ENCODE measurements around the gene TICRR. TPM values are rescaled to one million over a fixed set of nuclear protein-coding genes. Genes with fewer than 3 reads are reported as not detected.

Gene TICRR
- polyA plus RNA-seq (2012; ENCODE audit: low read depth, missing spikeins) = 5.4 TPM

DNA sequence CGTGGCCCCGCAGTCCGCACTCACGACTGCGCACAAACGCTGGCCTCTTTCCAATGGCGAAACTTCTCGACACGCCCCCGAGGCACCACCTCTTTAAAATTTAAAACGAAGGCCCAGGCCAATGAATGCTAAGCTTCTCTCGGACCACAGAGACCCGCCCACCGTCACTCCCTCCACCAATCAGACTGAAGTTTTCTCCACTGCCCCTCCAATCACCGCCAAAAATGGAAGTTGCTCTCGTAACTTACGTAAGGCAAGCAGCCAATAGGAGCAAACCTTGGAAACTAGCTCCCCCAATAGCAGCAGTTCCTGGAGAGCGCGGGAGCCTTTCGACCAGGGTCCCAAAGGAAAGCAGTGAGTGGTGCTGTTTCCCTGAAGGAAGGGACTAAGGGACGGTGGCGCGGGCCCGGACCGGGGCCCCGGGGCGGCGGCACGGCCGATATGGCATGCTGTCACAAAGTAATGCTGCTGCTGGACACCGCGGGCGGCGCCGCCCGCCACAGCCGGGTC lies at the start of gene TICRR:
TSS of gene TICRR (plus strand) at position 324 of the 510 bp plus-strand sequence. CDS start at position 442, 118 bp downstream.
- peak; percentile 84 for DNase-seq (ENCODE audit: insufficient read length, low spot score)
- no peak for TF ChIP-seq POU2F2 (IDR thresholded peaks at IDR 0.05; ENCODE audit: low read depth, low read length)
- TF ChIP-seq PAX5 (IDR thresholded peaks at IDR 0.05; ENCODE audit: insufficient read depth, low read length, severe bottlenecking) = no peak
- peak; percentile 41; the same call in 1 of the 2 replicates for TF ChIP-seq POLR2A (IDR thresholded peaks at IDR 0.05; ENCODE audit: low read depth, low read length)
- no peak for TF ChIP-seq POLR2AphosphoS5 (IDR thresholded peaks at IDR 0.05; ENCODE audit: low read depth, low read length)
- 0 out of 2 replicates have a peak, but pooled peaks have one; percentile 5 for TF ChIP-seq TAF1 (IDR thresholded peaks at IDR 0.05; ENCODE audit: low read depth, low read length)
- peak; percentile 95 for FAIRE-seq

- FAIRE-seq = no peak
- TF ChIP-seq TAF1 (IDR thresholded peaks at IDR 0.05; ENCODE audit: low read depth, low read length) (no peak), POU2F2 (IDR thresholded peaks at IDR 0.05; ENCODE audit: low read depth, low read length) (no peak), SPI1 (IDR thresholded peaks at IDR 0.05; ENCODE audit: low read depth, low read length) (no peak), POLR2AphosphoS5 (IDR thresholded peaks at IDR 0.05; ENCODE audit: low read depth, low read length) (no peak), PAX5 (IDR thresholded peaks at IDR 0.05; ENCODE audit: insufficient read depth, low read length, severe bottlenecking) (no peak), POLR2A (IDR thresholded peaks at IDR 0.05; ENCODE audit: low read depth, low read length) (no peak)
- DNase-seq (ENCODE audit: insufficient read length, low spot score) = no peak
Observed at GRCh38 chr15:89526181-89526580, 49.1 kb upstream of the TICRR start.

DNA sequence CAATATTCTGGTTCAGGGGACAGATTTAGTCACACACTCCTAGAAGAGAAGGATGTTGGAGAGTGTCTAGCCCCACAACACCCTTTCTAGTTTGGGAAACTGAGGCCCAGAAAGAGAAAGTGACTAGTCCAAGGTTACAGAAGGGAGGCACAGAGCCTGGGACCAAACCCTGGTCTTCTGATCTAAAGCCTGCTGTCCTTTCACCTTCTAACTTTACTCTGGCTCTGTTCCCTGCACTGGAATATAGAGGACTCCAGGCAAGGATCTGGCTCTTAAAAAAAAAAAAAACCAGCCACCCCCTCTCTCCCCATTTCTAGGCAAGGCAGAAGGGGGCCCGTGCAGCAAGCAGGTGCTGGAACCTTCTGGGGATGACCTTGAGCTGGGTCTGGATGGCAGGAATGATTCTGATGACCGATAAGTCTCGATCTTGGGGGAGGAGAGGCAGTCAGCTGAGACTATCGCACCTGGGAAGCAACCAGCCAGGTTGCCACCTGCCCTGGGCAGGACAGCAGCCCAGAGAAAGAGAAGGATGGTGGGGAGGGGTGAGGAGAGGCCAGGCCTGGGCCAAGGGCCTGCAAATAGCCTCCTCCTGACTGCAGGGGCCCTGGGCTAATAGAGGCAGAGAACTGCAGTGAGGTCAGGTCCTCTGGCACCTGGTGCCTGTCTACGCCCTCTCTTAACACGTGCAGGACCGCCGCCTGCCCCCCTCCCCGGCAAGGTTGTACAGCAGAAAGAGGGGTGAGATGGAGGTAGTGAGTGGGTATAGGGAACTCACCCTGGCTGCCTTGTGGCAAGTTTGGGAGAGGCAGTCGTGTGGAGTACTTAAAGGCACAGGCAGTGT lies 48.4 kb upstream of the TICRR start:
- TF ChIP-seq SPI1 (IDR thresholded peaks at IDR 0.05; ENCODE audit: low read depth, low read length) = no peak
- no peak for TF ChIP-seq TAF1 (IDR thresholded peaks at IDR 0.05; ENCODE audit: low read depth, low read length)
- TF ChIP-seq POU2F2 (IDR thresholded peaks at IDR 0.05; ENCODE audit: low read depth, low read length) = no peak
- no peak for TF ChIP-seq POLR2AphosphoS5 (IDR thresholded peaks at IDR 0.05; ENCODE audit: low read depth, low read length)
- TF ChIP-seq POLR2A (IDR thresholded peaks at IDR 0.05; ENCODE audit: low read depth, low read length) = no peak
- TF ChIP-seq PAX5 (IDR thresholded peaks at IDR 0.05; ENCODE audit: insufficient read depth, low read length, severe bottlenecking) = no peak
- FAIRE-seq = no peak
- DNase-seq (ENCODE audit: insufficient read length, low spot score) = no peak

DNA sequence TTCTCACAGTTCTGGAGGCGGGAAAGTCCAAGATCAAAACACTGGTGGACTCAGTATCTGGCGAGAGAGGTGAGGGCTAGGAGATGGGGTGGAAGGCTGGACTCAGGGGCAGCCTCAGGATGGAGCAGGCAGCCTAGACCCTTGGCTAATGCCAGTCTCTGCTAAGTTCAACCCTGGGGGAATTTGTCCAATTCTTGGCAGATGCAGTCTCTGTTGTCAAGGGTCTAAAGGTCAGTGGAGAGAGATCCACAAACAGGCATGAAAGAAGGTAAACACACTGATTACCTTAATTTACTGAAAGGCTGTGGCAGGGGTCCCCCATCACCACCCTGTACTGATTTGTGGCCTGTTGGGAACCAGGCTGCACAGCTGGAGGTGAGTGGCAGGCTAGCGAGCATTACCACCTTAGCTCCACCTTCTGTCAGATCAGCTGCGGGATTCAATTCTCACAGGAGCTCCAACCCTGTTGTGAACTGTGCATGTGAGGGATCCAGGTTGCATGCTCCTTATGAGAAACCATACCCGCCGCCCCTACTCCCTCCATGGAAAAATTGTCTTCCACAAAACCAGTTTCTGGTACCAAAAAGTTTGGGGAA lies 46.4 kb upstream of the TICRR start:
- TF ChIP-seq TAF1 (IDR thresholded peaks at IDR 0.05; ENCODE audit: low read depth, low read length) (no peak), SPI1 (IDR thresholded peaks at IDR 0.05; ENCODE audit: low read depth, low read length) (no peak), POU2F2 (IDR thresholded peaks at IDR 0.05; ENCODE audit: low read depth, low read length) (no peak)
- no peak for FAIRE-seq
- DNase-seq (ENCODE audit: insufficient read length, low spot score) = no peak

DNA sequence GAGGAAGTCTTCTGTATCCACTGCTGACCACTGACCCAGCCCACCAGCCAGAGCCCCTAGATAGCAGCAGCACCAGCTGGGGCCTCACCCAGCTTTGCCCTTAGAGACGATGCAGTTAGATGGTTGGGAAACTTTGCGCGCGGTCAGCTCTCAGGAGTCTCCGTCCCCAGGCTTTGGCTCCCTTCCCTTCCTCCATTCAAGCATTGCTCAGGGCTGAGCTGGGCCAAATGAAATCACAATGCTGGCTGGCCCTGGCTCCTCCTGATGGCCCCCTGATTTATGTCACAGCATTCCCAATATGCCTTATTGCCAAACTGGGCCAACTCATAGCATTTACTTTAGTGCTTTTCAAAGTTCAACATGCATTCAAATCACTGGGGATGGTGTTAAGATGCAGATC lies 44.3 kb upstream of the TICRR start:
- TF ChIP-seq POLR2AphosphoS5 (IDR thresholded peaks at IDR 0.05; ENCODE audit: low read depth, low read length) (no peak), TAF1 (IDR thresholded peaks at IDR 0.05; ENCODE audit: low read depth, low read length) (no peak), POLR2A (IDR thresholded peaks at IDR 0.05; ENCODE audit: low read depth, low read length) (no peak), SPI1 (IDR thresholded peaks at IDR 0.05; ENCODE audit: low read depth, low read length) (no peak), PAX5 (IDR thresholded peaks at IDR 0.05; ENCODE audit: insufficient read depth, low read length, severe bottlenecking) (no peak), POU2F2 (IDR thresholded peaks at IDR 0.05; ENCODE audit: low read depth, low read length) (no peak)
- FAIRE-seq = no peak
- DNase-seq (ENCODE audit: insufficient read length, low spot score) = no peak

DNA sequence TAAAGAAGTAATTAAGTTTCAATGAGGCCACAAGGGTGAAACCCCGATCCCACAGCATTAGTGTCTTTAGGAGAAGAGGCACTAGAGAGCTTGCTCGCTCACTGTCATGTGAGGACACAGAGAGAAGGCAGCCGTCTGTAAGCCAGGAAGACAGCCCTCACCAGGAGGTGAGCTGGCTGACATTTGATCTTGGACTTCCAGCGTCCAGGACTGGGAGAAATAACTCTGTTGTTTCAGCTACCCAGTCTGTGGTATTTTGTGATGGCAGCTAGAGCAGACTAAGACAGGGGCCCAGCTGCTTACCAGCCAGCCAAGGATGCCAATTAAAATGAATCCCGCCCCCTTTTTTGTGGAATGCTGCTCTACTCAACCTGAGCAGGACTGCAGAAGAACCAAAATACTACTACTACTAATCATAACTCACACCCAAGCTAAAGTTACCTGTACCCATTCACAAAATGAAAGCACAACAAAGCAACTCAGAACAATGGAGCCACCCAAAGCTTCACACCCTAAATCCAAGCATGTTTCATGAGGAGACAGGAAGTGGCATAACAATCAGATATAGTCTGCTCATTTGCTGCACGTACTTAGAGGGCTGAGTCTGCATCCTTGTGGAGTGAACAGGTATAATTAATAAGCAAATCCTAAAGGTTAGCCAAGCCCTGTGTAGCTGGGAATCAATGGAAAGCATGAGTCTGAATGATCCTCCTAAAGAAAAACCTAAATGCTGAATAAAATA lies 43.3 kb upstream of the TICRR start:
- no peak for DNase-seq (ENCODE audit: insufficient read length, low spot score)
- no peak for FAIRE-seq

GRCh38 chr15:89533861-89534544 lies 41.3 kb upstream of the TICRR start:
- no peak for FAIRE-seq
- TF ChIP-seq POLR2AphosphoS5 (IDR thresholded peaks at IDR 0.05; ENCODE audit: low read depth, low read length) (no peak), POU2F2 (IDR thresholded peaks at IDR 0.05; ENCODE audit: low read depth, low read length) (no peak), POLR2A (IDR thresholded peaks at IDR 0.05; ENCODE audit: low read depth, low read length) (no peak), PAX5 (IDR thresholded peaks at IDR 0.05; ENCODE audit: insufficient read depth, low read length, severe bottlenecking) (no peak), TAF1 (IDR thresholded peaks at IDR 0.05; ENCODE audit: low read depth, low read length) (no peak), SPI1 (IDR thresholded peaks at IDR 0.05; ENCODE audit: low read depth, low read length) (no peak)

More for the DNA sequence above, 43.3 kb upstream of the TICRR start:
- no peak for TF ChIP-seq TAF1 (IDR thresholded peaks at IDR 0.05; ENCODE audit: low read depth, low read length)
- no peak for TF ChIP-seq POLR2AphosphoS5 (IDR thresholded peaks at IDR 0.05; ENCODE audit: low read depth, low read length)
- TF ChIP-seq SPI1 (IDR thresholded peaks at IDR 0.05; ENCODE audit: low read depth, low read length) = no peak
- no peak for TF ChIP-seq POU2F2 (IDR thresholded peaks at IDR 0.05; ENCODE audit: low read depth, low read length)
- TF ChIP-seq PAX5 (IDR thresholded peaks at IDR 0.05; ENCODE audit: insufficient read depth, low read length, severe bottlenecking) = no peak
- TF ChIP-seq POLR2A (IDR thresholded peaks at IDR 0.05; ENCODE audit: low read depth, low read length) = no peak

GRCh38 chr15:89539027-89539426 lies 36.2 kb upstream of the TICRR start:
- FAIRE-seq (no peak), DNase-seq (ENCODE audit: insufficient read length, low spot score) (no peak)
- no peak for TF ChIP-seq POLR2A (IDR thresholded peaks at IDR 0.05; ENCODE audit: low read depth, low read length)
- TF ChIP-seq POLR2AphosphoS5 (IDR thresholded peaks at IDR 0.05; ENCODE audit: low read depth, low read length) = no peak
- TF ChIP-seq POU2F2 (IDR thresholded peaks at IDR 0.05; ENCODE audit: low read depth, low read length) = no peak
- no peak for TF ChIP-seq SPI1 (IDR thresholded peaks at IDR 0.05; ENCODE audit: low read depth, low read length)
- TF ChIP-seq PAX5 (IDR thresholded peaks at IDR 0.05; ENCODE audit: insufficient read depth, low read length, severe bottlenecking) = no peak
- no peak for TF ChIP-seq TAF1 (IDR thresholded peaks at IDR 0.05; ENCODE audit: low read depth, low read length)

More at GRCh38 chr15:89533861-89534544, 41.3 kb upstream of the TICRR start:
- no peak for DNase-seq (ENCODE audit: insufficient read length, low spot score)

Data from GM12891 (cell line).